Prostate gland (tissue), 2 donors: Measurements from ENCODE around the gene CABLES2. TPM values are rescaled to one million over a fixed set of nuclear protein-coding genes. Genes with fewer than 3 reads are reported as not detected.

Experiments
- DNase-seq: peaks from one replicate; pipeline ENCODE4 v3.0.0-alpha.2; 2019; ENCODE audit warnings: low spot score
- H3K27ac ChIP-seq, 2 donors: fragments of 200-600 bp; sonication (generic); 2 replicates each; pipeline ENCODE4 v1.5.1; 2017 to 2019
- H3K27me3 ChIP-seq: fragments of 200-600 bp; sonication (generic); replicated peaks from 2 replicates; pipeline ENCODE4 v1.5.1; 2019; ENCODE audit not compliant: insufficient read depth
- H3K36me3 ChIP-seq, 2 donors: fragments of 200-600 bp; sonication (generic); 1 replicate in 1 of 2; 2 replicates in 1 of 2; pipeline versions ENCODE4 v1.5.1 to v1.8.1; 2017 to 2019
- H3K4me1 ChIP-seq: fragments of 200-600 bp; sonication (generic); replicated peaks from 2 replicates; pipeline ENCODE4 v1.5.1; 2019
- H3K4me3 ChIP-seq, 2 donors: fragments of 200-600 bp; sonication (generic); 2 replicates each; pipeline ENCODE4 v1.5.1; 2017 to 2019
- H3K9me3 ChIP-seq: fragments of 200-600 bp; sonication (generic); 2 replicates; pipeline ENCODE4 v1.5.1; 2017
- POLR2A ChIP-seq: fragments of 450-650 bp; IDR thresholded peaks from one replicate; pipeline ENCODE4 v1.6.1; 2016; ENCODE audit warnings: antibody characterized with exemption, mild to moderate bottlenecking
- POLR2AphosphoS5 ChIP-seq: sonication (generic); formaldehyde crosslinking; IDR thresholded peaks from one replicate; pipeline ENCODE4 v1.6.1; 2017; ENCODE audit warnings: antibody characterized with exemption
- WGBS: methylation state at CpG from one replicate; pipeline ENCODE4 v1.1.5; 2018; 5-methylcytosine and 5-hydroxymethylcytosine counted together
- intact Hi-C: fragments of 100-400 bp; cut with DNase I; formaldehyde crosslinking; loops from one replicate; pipeline ENCODE4 v1.14.2; 2022
- total RNA-seq, 2 donors: library from RNA; depleted of rRNA; stranded (reverse); fragments of >200 nt; gene quantifications; one replicate each; pipeline ENCODE4 v1.1.0, GENCODE V29; 2016
- TF ChIP-seq, protein P1 (sequence below), 4 experiments: fragments of 200-600 bp in 2 of 4; fragments of 450-650 bp in 2 of 4; sonication (generic) in 2 of 4; IDR thresholded peaks; 1 replicate in 3 of 4; 2 replicates in 1 of 4; pipeline ENCODE4 v1.5.1; 2016 to 2019; ENCODE audit warnings: antibody characterized with exemption in 4 of 4, mild to moderate bottlenecking in 2 of 4, moderate library complexity in 2 of 4

CABLES2 gene
- total RNA-seq, 2 donors from 2014 or later, result 4.1 to 31.3 TPM

DNA sequence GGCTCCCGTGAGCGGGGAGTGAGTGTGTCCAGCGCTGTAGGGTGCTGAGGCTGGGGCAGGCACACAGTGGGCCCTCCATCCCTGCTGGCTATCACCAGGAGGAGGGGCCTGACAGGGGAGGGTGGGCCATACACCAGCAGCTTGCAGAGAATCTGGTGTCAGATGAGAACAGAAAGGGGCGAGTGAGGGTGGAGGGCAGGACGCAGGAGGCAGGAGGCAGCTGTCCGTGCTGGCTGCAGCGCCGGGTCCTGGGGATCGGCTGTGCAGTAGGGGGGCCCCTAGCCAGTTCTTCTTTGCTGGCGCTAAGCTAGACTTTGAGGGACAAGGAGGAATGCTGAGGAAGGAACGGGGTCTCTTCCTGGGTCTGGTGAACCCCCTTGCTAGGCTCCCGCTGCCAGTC is 1.6 kb upstream of the CABLES2 start:
- TF ChIP-seq POLR2AphosphoS5 (no peak), POLR2A (no peak)
- TF ChIP-seq, protein P1, sequence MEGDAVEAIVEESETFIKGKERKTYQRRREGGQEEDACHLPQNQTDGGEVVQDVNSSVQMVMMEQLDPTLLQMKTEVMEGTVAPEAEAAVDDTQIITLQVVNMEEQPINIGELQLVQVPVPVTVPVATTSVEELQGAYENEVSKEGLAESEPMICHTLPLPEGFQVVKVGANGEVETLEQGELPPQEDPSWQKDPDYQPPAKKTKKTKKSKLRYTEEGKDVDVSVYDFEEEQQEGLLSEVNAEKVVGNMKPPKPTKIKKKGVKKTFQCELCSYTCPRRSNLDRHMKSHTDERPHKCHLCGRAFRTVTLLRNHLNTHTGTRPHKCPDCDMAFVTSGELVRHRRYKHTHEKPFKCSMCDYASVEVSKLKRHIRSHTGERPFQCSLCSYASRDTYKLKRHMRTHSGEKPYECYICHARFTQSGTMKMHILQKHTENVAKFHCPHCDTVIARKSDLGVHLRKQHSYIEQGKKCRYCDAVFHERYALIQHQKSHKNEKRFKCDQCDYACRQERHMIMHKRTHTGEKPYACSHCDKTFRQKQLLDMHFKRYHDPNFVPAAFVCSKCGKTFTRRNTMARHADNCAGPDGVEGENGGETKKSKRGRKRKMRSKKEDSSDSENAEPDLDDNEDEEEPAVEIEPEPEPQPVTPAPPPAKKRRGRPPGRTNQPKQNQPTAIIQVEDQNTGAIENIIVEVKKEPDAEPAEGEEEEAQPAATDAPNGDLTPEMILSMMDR (IDR thresholded peaks at IDR 0.05), result no peak
- Histone ChIP-seq H3K4me3 (no peak overlapping the region), H3K27ac (no peak overlapping the region), H3K9me3 (no peaks in the 10 kb centered on the region), H3K27me3 (no peaks in the 10 kb centered on the region), H3K36me3 (no peaks in the 10 kb centered on the region), H3K4me1 (peaks cover 23% of the 10 kb centered on the region)
- no peak for DNase-seq
- intact Hi-C loops, result loop anchor here (5.0 kb wide), 1 partner anchor 209 kb away; no protein-coding TSS in a partner anchor
- 73% methylated on average over 12 of the region's 12 CpGs for WGBS

DNA sequence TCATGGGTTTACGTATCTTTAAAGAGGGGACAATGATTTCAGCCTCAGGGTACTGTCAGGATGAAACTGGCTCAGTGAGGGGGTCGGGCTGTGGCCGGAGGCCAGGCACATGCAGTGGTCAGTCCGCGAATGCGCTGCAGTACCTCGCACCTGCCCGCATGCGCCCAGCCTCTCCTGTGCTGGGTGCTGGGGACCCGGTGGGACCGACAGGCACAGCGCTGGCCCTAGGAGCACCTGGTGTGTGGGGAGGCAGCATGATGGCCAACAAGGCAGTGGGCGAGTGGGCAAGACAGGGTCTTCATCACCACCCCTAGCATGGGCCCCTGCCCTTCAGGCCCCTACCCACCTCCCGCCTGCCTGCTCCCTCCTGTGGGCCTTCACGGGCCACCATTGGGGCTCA is 970 bp upstream of the CABLES2 start:
- WGBS, result 92% methylated on average over 15 of the region's 15 CpGs
- H3K4me1 ChIP-seq, result peaks cover 23% of the 10 kb centered on the region
- no peak for DNase-seq
- intact Hi-C loops, result loop anchor here (5.0 kb wide), 1 partner anchor 209 kb away; no protein-coding TSS in a partner anchor
- no peaks in the 10 kb centered on the region for H3K36me3 ChIP-seq
- no peaks in the 10 kb centered on the region for H3K9me3 ChIP-seq
- no peak for TF ChIP-seq POLR2AphosphoS5
- TF ChIP-seq, protein P1 (IDR thresholded peaks at IDR 0.05), result no peak
- no peak for TF ChIP-seq POLR2A
- H3K27ac ChIP-seq, result no peak overlapping the region
- no peak overlapping the region for H3K4me3 ChIP-seq
- H3K27me3 ChIP-seq, result no peaks in the 10 kb centered on the region

DNA sequence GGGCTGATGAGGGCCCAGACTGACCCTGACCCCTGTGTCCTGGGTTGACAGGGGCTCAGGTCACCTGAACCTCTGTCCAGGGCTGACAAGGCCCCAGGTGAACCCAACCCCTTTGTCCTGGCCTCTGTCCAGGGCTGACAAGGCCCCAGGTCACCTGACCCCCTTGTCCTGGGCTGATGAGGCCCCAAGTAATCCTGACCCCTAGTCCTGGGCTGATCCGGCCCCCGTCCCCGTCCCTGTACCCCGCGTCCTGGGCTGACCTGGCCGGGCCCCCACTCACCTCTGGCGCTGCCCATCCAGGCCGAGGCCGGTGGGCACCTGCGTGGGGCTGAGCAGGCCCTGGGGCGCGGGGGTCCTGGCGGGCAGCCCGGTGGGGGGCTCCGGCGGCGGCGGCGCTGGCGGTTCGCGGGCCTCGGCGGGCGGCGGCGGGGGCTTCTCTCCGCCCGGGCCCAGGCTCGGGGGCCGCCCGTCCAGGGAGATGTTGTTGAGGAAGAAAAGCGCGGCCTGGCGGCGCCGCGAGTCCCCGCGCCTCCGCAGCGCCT is 379 bp downstream of the CABLES2 start:
- no peaks in the 10 kb centered on the region for H3K27me3 ChIP-seq
- WGBS, result 1% methylated on average over 17 of the region's 42 CpGs
- H3K27ac ChIP-seq, result peak overlapping the region in 1 of 2 donors; percentile 36
- DNase-seq, result no peak
- H3K9me3 ChIP-seq, result no peaks in the 10 kb centered on the region
- TF ChIP-seq, protein P1 (IDR thresholded peaks at IDR 0.05), result no peak
- TF ChIP-seq POLR2AphosphoS5 (no peak), POLR2A (no peak)
- H3K4me1 ChIP-seq, result peaks cover 23% of the 10 kb centered on the region
- intact Hi-C loops, result loop anchor here (5.0 kb wide), 1 partner anchor 211 kb away; no protein-coding TSS in a partner anchor
- H3K36me3 ChIP-seq, result no peaks in the 10 kb centered on the region
- peak overlapping the region; percentile 60 to 63 for H3K4me3 ChIP-seq

DNA sequence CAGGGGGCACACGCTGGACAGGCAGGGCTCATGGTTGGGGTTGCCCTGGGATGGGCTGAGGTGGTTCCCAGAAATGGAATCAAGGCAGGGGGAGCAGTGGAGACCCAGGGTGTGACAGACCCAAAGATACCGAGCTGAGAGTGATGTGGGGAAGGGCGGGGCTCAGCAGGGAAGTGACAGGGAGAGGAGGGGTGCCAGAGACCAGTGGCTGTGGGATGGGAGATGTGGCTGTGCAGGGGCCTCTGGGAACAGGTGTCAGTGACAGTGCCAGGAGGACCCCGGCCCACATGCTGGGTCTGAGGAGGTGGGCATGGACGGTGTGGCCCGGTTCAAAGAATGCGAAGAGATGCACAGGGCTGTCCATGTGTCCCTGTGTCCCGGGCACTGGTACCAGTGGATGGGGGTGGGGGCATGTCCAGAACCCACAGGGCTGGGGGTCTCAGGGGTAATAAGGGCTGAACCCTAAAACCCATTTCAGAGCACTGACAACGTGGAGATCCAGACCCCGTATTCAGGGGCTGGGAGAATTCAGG is 1.0 kb downstream of the CABLES2 start:
- WGBS, result 42% methylated on average over 10 of the region's 10 CpGs
- H3K36me3 ChIP-seq, result no peaks in the 10 kb centered on the region
- H3K27ac ChIP-seq, result no peak overlapping the region
- intact Hi-C loops, result loop anchor here (5.0 kb wide), 1 partner anchor 211 kb away; no protein-coding TSS in a partner anchor
- peaks cover 23% of the 10 kb centered on the region for H3K4me1 ChIP-seq
- no peak for DNase-seq
- peak overlapping the region in 1 of 2 donors; percentile 63 for H3K4me3 ChIP-seq
- no peaks in the 10 kb centered on the region for H3K27me3 ChIP-seq
- H3K9me3 ChIP-seq, result no peaks in the 10 kb centered on the region
- TF ChIP-seq POLR2A (no peak), POLR2AphosphoS5 (no peak)
- TF ChIP-seq, protein P1 (IDR thresholded peaks at IDR 0.05), result no peak
